T-helper 9 cell (primary cell): ENCODE measurements around the gene NME5.
"Not testable (repeated sequence)": the region's sequence is repeated elsewhere in the genome, so short reads cannot be mapped to it uniquely, and the experiment has no call there.

Experiments used
- DNase-seq: peaks from one replicate; pipeline ENCODE4 v3.0.0-alpha.2; 2020

Gene NME5

DNA sequence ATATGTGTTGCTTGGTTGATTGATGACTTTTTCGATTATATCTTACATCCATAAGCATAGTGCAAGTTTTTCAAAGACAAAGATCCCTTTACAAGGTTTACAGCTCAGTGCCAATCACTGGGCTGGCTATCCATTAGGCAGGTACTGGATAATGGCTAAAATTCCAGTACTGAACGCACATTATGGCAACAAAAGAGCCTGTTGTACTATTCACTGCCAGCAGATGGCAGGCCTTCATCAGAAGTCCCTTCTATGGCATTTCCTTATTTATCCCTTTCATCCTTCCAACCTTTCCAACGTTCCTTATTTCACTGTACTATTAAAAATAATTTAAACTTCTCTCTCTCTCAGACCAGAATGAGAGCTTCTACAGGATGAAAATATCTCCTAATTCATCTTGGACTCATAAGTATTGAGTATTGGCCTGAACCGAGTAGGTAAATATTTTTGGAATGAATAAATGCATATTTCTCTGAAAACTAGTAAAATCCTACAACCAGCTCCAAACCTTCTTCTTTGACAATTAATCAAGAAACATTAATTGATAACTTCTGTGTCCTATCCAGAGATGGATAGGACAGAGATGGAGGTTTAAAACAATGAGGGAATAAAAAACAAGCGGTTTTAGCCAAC is 62.0 kb downstream of the NME5 start:
- peak; percentile 39 for DNase-seq

- not testable (repeated sequence) for DNase-seq
These were observed 69.2 kb downstream of the NME5 start for GRCh38 chr5:138070026-138070425.

- peak; percentile 67 for DNase-seq
These were observed 70.3 kb downstream of the NME5 start for GRCh38 chr5:138068742-138069600.

DNA sequence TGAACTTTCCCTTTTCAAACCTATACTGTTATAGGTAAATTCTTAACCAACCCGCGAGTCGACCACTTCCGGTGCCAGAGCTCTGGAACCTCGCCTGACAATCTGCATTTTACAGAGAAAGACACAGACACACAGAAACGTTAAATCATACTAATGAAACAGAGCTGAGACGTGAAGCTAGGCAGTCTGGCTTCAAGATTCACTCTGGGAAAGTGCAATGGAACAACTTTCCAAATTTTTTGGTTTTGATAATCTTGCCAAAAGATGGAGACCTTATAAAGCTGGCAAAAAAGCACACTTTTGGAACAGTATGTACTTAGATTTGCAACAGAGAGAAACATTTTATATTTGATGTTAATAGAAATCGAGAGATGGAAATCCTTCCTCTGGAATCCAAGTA is 71.3 kb downstream of the NME5 start:
- no peak for DNase-seq
